HUES48 (cell line): ENCODE results near the gene FUT6.
"Not testable (repeated sequence)": the region's sequence is repeated elsewhere in the genome, so short reads cannot be mapped to it uniquely, and the experiment has no call there.

Experiments used
- H3K27ac ChIP-seq: one replicate; pipeline ENCODE4 v1.7.0; 2013; ENCODE audit warnings: low read depth, low read length, inconsistent platforms
- H3K27me3 ChIP-seq: 2 replicates; pipeline ENCODE4 v1.6.1; 2013; ENCODE audit warnings: mild to moderate bottlenecking, low read length; ENCODE audit not compliant: control insufficient read depth, insufficient read depth
- H3K36me3 ChIP-seq: 2 replicates; pipeline ENCODE4 v1.6.1; 2013; ENCODE audit warnings: low read length; ENCODE audit not compliant: control insufficient read depth, insufficient read depth
- H3K4me1 ChIP-seq: 2 replicates; pipeline ENCODE4 v1.6.1; 2013; ENCODE audit warnings: mild to moderate bottlenecking, low read length; ENCODE audit not compliant: control insufficient read depth, insufficient read depth
- H3K4me3 ChIP-seq: 2 replicates; pipeline ENCODE4 v1.5.1; 2013; ENCODE audit warnings: mild to moderate bottlenecking, low read depth, low read length
- H3K9ac ChIP-seq: 2 replicates; pipeline ENCODE4 v1.6.1; 2013; ENCODE audit warnings: mild to moderate bottlenecking, low read depth, low read length, moderate library complexity
- H3K9me3 ChIP-seq: 2 replicates; pipeline ENCODE4 v1.6.1; 2013; ENCODE audit warnings: low read length; ENCODE audit not compliant: control insufficient read depth, insufficient read depth

The FUT6 gene

DNA sequence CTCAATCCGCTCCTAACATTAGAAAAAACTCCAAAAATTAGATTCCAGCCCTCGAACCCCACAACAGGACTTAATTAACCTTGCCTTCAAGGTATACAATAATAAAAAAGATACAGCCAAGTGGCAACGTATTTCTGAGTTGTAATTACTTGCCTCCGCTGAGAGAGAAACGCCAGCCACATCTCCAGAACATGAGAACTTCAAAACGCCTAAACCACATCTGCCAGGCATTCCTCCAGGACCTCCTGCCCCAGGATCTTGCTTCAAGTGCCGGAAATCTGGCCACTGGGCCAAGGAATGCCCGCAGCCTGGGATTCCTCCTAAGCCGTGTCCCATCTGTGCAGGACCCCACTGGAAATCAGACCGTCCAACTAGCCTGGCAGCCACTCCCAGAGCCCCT is 14.6 kb upstream of the FUT6 start:
- H3K9ac ChIP-seq, H3K9me3 ChIP-seq: not testable (repeated sequence)

DNA sequence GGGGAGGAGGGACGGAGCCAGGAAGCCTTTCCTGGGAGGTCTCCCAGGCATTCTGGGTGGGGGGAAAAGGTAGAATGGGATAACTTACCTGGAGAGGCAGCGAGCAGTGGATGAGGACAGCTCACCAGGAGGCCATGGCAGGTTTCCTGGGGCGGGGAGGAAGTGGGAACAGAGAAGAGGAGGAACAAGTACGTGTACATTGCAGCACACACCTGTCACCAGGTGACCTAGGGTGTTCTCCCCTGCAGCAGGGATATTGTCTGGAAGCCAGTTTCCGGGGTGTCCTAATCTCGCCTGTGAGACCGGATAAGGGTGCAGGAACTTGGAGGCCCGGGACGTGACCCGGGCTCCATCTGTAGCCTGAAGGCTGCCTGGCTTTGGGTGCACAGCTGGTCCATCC is 11.8 kb upstream of the FUT6 start, which contains the start of gene FUT3:
TSS of gene FUT3 (minus strand) at position 148 of the 400 bp plus-strand sequence.
- H3K4me1 ChIP-seq: no peaks in the 10 kb centered on the region
- H3K9ac ChIP-seq: no peak within 1 kb of the TSS
- no peak within 1 kb of the TSS for H3K27ac ChIP-seq
- H3K4me3 ChIP-seq: no peak within 1 kb of the TSS
- H3K9me3 ChIP-seq: no peaks in the 10 kb centered on the region; the same call in 1 of the 2 replicates
- H3K27me3 ChIP-seq: no peaks in the 10 kb centered on the region; the same call in none of the 2 replicates
- no peaks in the 10 kb centered on the region for H3K36me3 ChIP-seq

More for the DNA sequence above, 14.6 kb upstream of the FUT6 start:
- not testable (repeated sequence) for H3K36me3 ChIP-seq, H3K4me3 ChIP-seq, H3K27me3 ChIP-seq, H3K27ac ChIP-seq, H3K4me1 ChIP-seq

DNA sequence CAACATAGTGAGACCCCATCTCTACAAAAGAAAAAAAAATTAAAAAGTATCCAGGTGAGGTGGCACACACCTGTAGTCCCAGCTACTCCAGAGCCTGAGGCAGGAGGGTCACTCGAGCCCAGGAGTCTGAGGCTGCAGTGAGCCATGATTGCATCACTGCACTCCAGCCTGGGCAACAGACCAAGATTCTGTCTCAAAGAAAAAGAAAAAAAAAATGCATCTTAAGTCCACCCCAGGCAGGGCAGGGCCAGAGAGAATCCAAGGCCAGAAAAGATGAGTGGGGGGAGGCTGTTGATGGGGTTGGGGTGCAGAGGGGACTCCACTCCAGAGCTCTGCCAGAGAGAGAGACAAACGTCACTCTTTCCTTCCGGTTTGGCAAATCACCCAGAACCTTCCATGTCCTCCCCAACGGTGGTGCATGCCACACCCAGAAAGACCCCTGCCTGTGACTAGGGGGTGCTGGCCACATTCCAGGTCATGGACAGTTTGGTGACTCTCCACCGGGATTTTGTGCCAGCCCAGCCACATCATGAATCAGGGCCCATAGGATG is 11.3 kb upstream of the FUT6 start:
- no peaks in the 10 kb centered on the region for H3K4me1 ChIP-seq
- H3K27me3 ChIP-seq: no peaks in the 10 kb centered on the region; the same call in none of the 2 replicates
- no peak overlapping the region for H3K27ac ChIP-seq
- no peaks in the 10 kb centered on the region; the same call in 1 of the 2 replicates for H3K9me3 ChIP-seq
- no peaks in the 10 kb centered on the region for H3K36me3 ChIP-seq
- H3K4me3 ChIP-seq: no peak overlapping the region
- no peak overlapping the region for H3K9ac ChIP-seq

DNA sequence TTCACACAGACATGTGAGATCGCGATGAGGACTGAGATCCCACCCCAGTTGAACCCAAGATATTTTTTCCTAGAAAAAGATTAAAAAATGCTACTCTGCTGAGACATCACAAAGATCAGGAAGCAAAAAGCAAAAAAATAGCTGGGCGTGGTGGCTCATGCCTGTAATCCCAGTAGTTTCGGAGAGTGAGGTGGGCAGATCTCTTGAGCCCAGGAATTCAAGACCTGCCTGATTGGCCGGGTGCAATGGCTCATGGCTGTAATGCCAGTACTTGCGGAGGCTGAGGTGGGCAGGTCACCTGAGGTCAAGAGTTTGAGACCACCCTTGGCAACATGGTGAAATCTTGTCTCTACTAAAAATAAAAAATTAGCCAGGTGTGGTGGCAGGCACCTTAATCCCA is 10.7 kb upstream of the FUT6 start:
- H3K4me3 ChIP-seq: no peak overlapping the region
- no peak overlapping the region for H3K27ac ChIP-seq
- H3K9ac ChIP-seq: no peak overlapping the region
- no peaks in the 10 kb centered on the region for H3K4me1 ChIP-seq
- no peaks in the 10 kb centered on the region for H3K36me3 ChIP-seq
- H3K9me3 ChIP-seq: no peaks in the 10 kb centered on the region; the same call in 1 of the 2 replicates
- H3K27me3 ChIP-seq: no peaks in the 10 kb centered on the region; the same call in 1 of the 2 replicates

DNA sequence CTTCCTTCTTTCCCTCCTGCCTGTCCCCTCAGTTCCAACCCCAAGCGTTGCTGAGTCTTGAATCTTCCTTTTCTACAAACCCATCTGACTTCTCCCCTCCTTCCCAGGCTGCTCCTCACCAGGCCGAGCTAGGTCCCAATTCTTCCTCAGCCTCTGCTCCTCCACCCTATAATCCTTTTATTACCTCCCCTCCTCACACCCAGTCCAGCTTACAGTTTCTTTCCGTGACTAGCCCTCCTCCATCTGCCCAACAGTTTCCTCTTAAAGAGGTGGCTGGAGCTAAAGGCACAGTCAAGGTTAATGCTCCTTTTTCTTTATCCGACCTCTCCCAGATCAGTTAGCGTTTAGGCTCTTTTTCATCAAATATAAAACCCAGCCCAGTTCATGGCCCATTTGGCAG is 9.1 kb upstream of the FUT6 start:
- not testable (repeated sequence) for H3K4me1 ChIP-seq, H3K9me3 ChIP-seq, H3K9ac ChIP-seq, H3K4me3 ChIP-seq, H3K27ac ChIP-seq, H3K36me3 ChIP-seq, H3K27me3 ChIP-seq

DNA sequence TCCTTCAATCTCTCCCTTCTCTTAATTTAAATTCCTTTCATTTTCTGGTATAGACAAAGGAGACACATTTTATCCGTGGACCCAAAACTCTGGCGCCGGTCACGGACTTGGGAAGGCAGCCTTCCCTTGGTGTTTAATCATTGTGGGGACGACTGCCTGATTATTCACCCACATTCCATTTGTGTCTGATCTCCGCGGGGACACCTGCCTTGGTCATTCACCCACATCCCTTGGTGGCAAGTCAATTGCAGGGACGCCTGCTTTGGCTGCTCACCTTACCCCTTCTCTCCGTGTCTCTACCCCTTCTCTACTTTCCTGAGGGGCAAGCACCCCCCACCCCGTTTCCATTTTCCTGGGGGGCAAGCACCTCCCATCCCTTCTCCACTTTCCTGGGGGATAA is 8.3 kb upstream of the FUT6 start:
- not testable (repeated sequence) for H3K36me3 ChIP-seq, H3K9ac ChIP-seq, H3K27ac ChIP-seq, H3K27me3 ChIP-seq, H3K4me1 ChIP-seq, H3K4me3 ChIP-seq, H3K9me3 ChIP-seq

DNA sequence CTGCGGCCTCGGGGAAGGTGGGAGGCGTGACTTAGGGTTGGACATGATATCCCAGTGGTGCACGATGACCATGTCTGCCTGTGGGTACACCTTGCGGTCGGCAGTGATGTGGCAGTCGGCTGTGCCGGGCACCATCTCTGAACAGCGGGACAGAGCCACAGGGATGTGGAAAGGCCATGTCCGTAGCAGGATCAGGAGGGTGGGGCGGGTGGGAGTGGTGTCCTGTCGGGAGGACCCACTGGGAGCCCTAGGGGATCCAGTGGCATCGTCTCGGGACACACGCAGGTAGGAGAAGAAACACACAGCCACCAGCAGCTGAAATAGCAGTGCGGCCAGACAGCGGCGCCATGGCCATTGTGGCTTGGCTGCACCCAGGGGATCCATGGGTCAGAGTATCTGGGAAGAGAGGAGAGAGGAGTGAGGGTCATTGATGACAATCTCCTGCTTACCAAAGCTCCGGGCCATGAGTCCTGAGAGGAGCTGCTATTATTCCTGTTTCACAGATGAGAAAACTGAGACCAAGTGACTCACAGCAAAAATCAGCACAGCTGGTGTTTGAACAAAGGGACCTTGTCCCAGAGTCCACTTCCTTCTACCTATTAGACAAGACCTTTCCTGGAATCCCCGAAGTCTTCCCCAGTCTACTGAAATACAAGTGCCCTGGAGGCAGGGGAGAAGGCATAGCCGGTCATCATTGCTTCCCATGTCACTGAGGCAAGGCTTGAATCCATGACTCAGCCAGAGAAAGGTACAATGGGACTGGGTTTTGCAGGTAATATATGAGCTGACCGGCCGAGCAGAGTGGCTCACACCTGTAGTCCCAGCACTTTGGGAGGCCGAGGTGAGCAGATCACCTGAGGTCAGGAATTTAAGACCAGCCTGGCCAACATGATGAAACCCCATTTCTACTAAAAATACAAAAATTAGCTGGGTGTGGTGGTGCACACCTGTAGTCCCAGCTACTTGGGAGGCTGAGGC is 5.2 kb upstream of the FUT6 start:
- Histone ChIP-seq H3K4me1 (no peaks in the 10 kb centered on the region), H3K27me3 (no peaks in the 10 kb centered on the region), H3K27ac (no peak overlapping the region), H3K9ac (no peak overlapping the region), H3K9me3 (no peaks in the 10 kb centered on the region; the same call in 1 of the 2 replicates), H3K4me3 (no peak overlapping the region), H3K36me3 (no peaks in the 10 kb centered on the region)

DNA sequence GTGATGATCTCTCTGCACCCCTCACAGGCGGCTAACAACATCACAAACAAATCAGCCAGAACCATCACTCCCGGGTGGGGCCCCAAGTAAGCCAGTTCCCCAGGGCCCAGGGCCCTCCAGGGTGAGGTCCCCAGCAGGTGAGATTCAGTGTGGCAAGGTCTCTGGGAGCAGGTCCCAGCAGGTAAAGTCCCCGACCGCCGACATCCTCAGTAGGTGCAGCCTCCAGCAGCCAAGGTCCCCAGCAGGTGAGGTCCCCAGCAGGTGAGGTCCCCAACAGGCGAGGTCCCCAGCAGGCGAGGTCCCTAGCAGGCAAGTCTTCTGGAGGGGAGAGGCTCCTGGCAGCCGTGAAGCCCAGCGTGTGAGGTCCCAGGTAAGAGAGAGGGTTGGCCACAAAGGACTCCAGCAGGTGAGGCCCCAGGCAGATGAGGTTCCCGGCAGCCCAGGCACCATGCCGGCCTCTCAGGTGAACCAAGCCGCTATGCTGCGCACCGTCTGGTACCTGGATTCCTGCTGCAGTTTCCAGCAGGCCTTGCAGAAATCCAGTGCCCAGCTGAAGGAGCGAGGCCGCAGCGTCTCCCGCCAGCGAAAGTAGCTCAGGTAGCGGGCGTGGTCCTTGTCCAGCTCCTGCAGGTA is 3.9 kb upstream of the FUT6 start:
- Histone ChIP-seq H3K27me3 (no peaks in the 10 kb centered on the region), H3K9ac (no peak overlapping the region), H3K27ac (no peak overlapping the region), H3K36me3 (no peaks in the 10 kb centered on the region), H3K4me3 (no peak overlapping the region), H3K9me3 (no peaks in the 10 kb centered on the region; the same call in 1 of the 2 replicates), H3K4me1 (no peaks in the 10 kb centered on the region)

DNA sequence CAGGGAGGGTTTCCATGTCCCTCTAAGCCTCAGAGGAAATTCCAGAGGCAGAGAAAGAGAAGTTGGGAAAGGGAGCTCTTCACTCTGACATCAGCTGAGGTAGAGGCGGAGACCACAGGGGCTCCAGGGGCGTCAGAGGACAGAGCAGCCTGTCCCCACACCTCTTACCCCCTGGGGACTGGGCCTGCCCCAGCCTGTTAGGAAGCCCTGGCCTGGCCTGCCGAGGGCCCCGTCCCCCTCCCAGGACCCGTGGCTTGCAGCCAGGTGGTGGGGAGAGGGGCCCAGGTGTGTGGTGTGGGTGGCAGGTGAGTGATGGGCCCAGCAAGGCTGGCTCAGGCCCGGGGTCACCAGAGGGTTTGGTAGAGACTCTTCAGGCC is 2.2 kb upstream of the FUT6 start:
- H3K9me3 ChIP-seq, H3K9ac ChIP-seq, H3K36me3 ChIP-seq, H3K4me3 ChIP-seq, H3K4me1 ChIP-seq, H3K27ac ChIP-seq, H3K27me3 ChIP-seq: not testable (repeated sequence)

DNA sequence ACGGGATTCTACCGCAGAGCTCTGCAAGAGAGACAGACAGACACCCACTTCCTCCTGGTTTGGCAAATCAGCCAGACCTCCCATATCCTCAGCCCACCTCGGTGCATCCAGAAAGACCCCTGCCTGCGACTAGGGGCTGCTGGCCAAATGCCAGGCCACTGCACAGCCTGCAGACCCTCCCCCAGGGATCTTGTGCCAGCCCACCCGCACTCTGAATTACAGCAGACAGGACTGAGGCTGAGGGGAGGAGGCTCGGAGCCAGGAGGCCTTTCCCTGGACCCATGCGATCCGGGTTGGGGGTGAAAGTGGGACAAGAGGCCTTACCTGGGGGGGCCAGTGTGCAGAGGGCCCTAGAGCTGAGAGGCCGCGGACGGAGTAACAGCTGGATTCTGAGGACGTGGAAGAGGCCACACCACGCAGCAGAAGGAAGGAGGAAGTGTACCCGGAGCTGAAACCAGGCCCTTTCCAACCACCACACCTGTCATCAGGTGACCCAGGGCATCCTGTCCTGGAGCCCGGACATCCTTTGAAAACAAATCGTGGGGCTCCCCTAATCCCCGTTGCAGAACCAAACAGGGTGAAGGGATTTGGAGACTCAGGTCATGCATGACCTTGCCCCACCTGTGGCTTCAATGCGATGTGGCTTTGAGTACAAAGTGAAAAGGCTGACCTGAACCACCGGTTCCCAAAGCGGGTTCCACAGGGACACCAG is 993 bp downstream of the FUT6 start:
- Histone ChIP-seq H3K27ac (no peak overlapping the region), H3K36me3 (no peaks in the 10 kb centered on the region), H3K4me3 (no peak overlapping the region), H3K9me3 (no peaks in the 10 kb centered on the region), H3K9ac (no peak overlapping the region), H3K4me1 (no peaks in the 10 kb centered on the region), H3K27me3 (no peaks in the 10 kb centered on the region)
